Brain microvascular endothelial cell (primary cell): ENCODE results near the gene SDF4.

Experiments used
- DNase-seq: peaks from one replicate; pipeline ENCODE4 v3.0.0-alpha.2; 2020
- H3K27ac ChIP-seq: fragments of 250-450 bp; sonication (Bioruptor Pico); 2 replicates; pipeline ENCODE4 v1.5.1; 2020; ENCODE audit warnings: mild to moderate bottlenecking, moderate library complexity
- H3K27me3 ChIP-seq: fragments of 250-450 bp; sonication (Bioruptor Pico); replicated peaks from 2 replicates; pipeline ENCODE4 v1.5.1; 2020; ENCODE audit warnings: mild to moderate bottlenecking
- H3K36me3 ChIP-seq: fragments of 250-450 bp; sonication (Bioruptor Pico); replicated peaks from 2 replicates; pipeline ENCODE4 v1.5.1; 2020; ENCODE audit warnings: mild to moderate bottlenecking
- H3K4me3 ChIP-seq: 2 replicates; pipeline ENCODE4 v1.5.1; 2011; ENCODE audit warnings: low read depth, mild to moderate bottlenecking, control low read depth, low read length, moderate library complexity
- CTCF ChIP-seq: IDR thresholded peaks from 2 replicates; pipeline ENCODE4 v1.5.1; 2011; ENCODE audit warnings: low read depth, mild to moderate bottlenecking, moderate library complexity, low read length, control low read depth, inconsistent platforms; ENCODE audit errors: missing control alignments
- in situ Hi-C: cut with HindIII; loops from 2 replicates; pipeline ENCODE4 v1.10.0; 2017; ENCODE audit warnings: low sequenced_read_pairs, low pct_ligation_motif_present

The SDF4 gene

GRCh38 chr1:1239227-1239613 is 7.4 kb upstream of the SDF4 start:
- Histone ChIP-seq H3K4me3 (no peak overlapping the region), H3K27ac (no peak overlapping the region), H3K36me3 (no peaks in the 10 kb centered on the region), H3K27me3 (no peaks in the 10 kb centered on the region)
- in situ Hi-C loops = no loop called here
- TF ChIP-seq CTCF = no peak
- no peak for DNase-seq

DNA sequence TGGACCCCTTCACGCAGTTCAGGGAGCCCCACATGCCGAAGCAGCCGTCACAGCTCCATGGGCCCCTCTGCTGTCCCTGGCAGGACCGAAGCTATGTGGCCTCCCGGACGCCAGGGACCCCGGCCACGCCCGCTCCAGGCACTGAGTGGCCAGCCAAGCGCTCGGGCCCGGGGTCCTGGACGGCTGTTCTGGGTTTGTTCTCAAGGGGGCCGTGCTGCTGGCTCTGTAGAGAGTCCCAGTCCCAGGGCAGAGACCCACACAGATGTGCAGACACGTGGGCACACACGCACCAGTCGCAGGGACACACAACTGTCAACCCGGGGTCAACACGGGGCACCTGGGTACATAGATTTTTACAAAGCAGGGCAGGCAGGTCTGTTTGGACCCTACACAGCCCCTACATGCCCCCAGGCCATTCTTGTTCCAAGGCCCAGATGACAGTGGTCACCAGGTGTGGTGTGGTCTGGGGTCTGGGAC is 6.9 kb upstream of the SDF4 start:
- Histone ChIP-seq H3K27me3 (no peaks in the 10 kb centered on the region), H3K27ac (no peak overlapping the region), H3K36me3 (no peaks in the 10 kb centered on the region), H3K4me3 (no peak overlapping the region)
- in situ Hi-C loops = no loop called here
- DNase-seq = no peak
- no peak for TF ChIP-seq CTCF

- in situ Hi-C loops = no loop called here
- Histone ChIP-seq H3K4me3 (no peak overlapping the region), H3K27me3 (no peaks in the 10 kb centered on the region), H3K36me3 (peaks cover under 1% of the 10 kb centered on the region), H3K27ac (no peak overlapping the region)
- DNase-seq = no peak
- TF ChIP-seq CTCF = no peak
Observed at GRCh38 chr1:1237874-1238701, 6.3 kb upstream of the SDF4 start.

DNA sequence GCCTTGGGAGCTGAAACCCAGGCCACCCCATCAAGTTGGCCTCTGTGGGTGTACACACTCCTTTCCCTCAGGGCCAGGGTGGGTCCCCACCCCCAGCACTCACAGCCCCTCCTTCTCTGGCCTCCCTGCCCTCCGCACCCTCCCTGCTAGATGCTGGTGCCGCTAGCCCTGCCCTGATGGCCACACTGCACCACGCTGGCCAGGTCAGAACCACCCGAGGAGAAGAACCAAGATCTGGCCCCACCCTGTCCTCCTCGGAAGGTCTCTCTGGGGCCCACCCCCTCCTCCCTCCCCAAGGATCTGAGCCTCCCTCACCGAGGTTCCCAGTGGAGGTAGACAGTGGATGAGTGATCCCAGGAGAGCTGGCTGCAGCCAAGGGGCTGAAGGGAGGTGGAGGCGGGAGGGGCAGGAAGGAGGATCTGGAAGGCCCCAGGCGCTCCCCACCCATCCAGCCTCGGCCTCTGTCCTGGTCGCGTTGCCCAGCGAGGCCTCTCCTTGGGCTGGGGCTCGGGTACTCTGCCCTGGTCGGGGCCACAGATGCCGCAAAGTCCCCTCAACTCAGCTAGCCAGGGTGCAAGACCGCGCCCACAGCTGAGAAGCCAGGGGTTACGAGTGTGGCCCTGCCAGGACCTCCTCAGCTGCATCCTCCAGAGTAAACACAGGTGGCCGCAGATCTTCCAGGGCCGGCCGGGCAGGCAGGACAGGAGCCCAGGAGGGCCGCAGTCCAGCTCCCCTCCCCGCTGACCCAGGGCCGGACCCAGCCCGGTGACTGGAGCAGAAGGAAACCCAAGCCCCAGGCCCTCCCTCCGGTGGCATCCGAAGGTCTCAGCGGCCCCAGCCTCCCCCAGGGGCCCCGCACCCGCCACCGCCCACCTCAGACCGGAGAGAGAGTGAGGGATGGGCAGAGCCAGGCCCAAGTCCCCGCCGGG is 5.4 kb upstream of the SDF4 start:
- peaks cover 2% of the 10 kb centered on the region for H3K36me3 ChIP-seq
- no peak for DNase-seq
- no peak overlapping the region for H3K27ac ChIP-seq
- TF ChIP-seq CTCF = no peak
- no peak overlapping the region for H3K4me3 ChIP-seq
- in situ Hi-C loops = no loop called here
- H3K27me3 ChIP-seq = no peaks in the 10 kb centered on the region

GRCh38 chr1:1236176-1236763 is 4.5 kb upstream of the SDF4 start:
- in situ Hi-C loops = no loop called here
- no peak for TF ChIP-seq CTCF

More at GRCh38 chr1:1236176-1236763, 4.5 kb upstream of the SDF4 start:
- DNase-seq = no peak
- Histone ChIP-seq H3K27ac (no peak overlapping the region), H3K4me3 (no peak overlapping the region), H3K27me3 (no peaks in the 10 kb centered on the region), H3K36me3 (peaks cover 2% of the 10 kb centered on the region)
